A549 (cell line): Measurements from ENCODE around the gene MAN1C1. TPM values are rescaled to one million over a fixed set of nuclear protein-coding genes. Genes with fewer than 3 reads are reported as not detected.
A peak's percentile ranks its signal among the peaks of the same experiment; 100 is the strongest.

Source experiments
- ATAC-seq, 2 experiments: fragments of 200-7000 bp in 1 of 2; fragments of >200 bp in 1 of 2; cut with Nextera tagmentation in 1 of 2; cut with Tn5 transposase in 1 of 2; 3 replicates each; pipeline versions ENCODE4 v1.8.0 to v1.9.1; 2018 to 2020; ENCODE audit warnings: mild to moderate bottlenecking in 1 of 2, moderate library complexity in 1 of 2
- CTCF ChIA-PET: fragments of 300-600 bp; sonication (Branson Sonifier 250); formaldehyde crosslinking; extraction: SDS; loops from one replicate; lab custom pipeline; 2021; ENCODE audit warnings: antibody characterized with exemption, inconsistent platforms; lab: Yijun Ruan, JAX
- POLR2A ChIA-PET: fragments of 350-600 bp; formaldehyde crosslinking; extraction: SDS; loops from one replicate; lab custom pipeline; 2021; ENCODE audit warnings: antibody characterized with exemption, inconsistent platforms; lab: Yijun Ruan, JAX
- DNase-seq, 2 experiments: peaks; one replicate each; pipeline versions ENCODE4 v3.0.0 to v3.0.0-alpha.2; 2011 to 2016; ENCODE audit warnings: low read depth in 1 of 2, low spot score in 1 of 2
- FAIRE-seq: peaks from 2 replicates; lab custom pipeline; 2011; peaks lifted over from hg19 to GRCh38; lab: Jason Lieb, UNC
- H3K27ac ChIP-seq, 2 experiments: fragments of >200 bp; sonication (Bioruptor Twin); formaldehyde crosslinking; 3 replicates each; pipeline ENCODE4 v1.5.1; 2016 to 2017
- H3K4me1 ChIP-seq: fragments of >200 bp; sonication (Bioruptor Twin); formaldehyde crosslinking; 3 replicates; pipeline ENCODE4 v1.6.1; 2016
- H3K4me2 ChIP-seq: fragments of >200 bp; sonication (Bioruptor Twin); formaldehyde crosslinking; 3 replicates; pipeline ENCODE4 v1.6.1; 2016
- H3K4me3 ChIP-seq: fragments of >200 bp; sonication (Bioruptor Twin); formaldehyde crosslinking; 3 replicates; pipeline ENCODE4 v1.5.1; 2016
- H3K9me3 ChIP-seq: fragments of >200 bp; sonication (Bioruptor Twin); formaldehyde crosslinking; 3 replicates; pipeline ENCODE4 v1.6.1; 2016
- CEBPB ChIP-seq, 2 experiments: fragments of >200 bp in 1 of 2; sonication (Bioruptor Twin) in 1 of 2; formaldehyde crosslinking in 1 of 2; IDR thresholded peaks; 2 replicates each; pipeline ENCODE4 v1.6.1; 2012 to 2016
- CHD2 ChIP-seq: fragments of 150-350 bp; IDR thresholded peaks from 2 replicates; pipeline ENCODE4 v1.6.1; 2014; ENCODE audit warnings: low read length; ENCODE audit not compliant: partially characterized antibody
- EHF ChIP-seq: fragments of 250-450 bp; sonication (Bioruptor Pico); IDR thresholded peaks from 2 replicates; pipeline ENCODE4 v1.5.0; 2020; ENCODE audit warnings: mild to moderate bottlenecking
- EHMT2 ChIP-seq: fragments of 200-600 bp; sonication (generic); IDR thresholded peaks from 2 replicates; pipeline ENCODE4 v1.6.1; 2016; ENCODE audit warnings: antibody characterized with exemption, low read depth, mild to moderate bottlenecking, moderate library complexity
- ELK1 ChIP-seq: fragments of 150-350 bp; IDR thresholded peaks from 2 replicates; pipeline ENCODE4 v1.6.1; 2014; ENCODE audit warnings: low read depth, mild to moderate bottlenecking, low read length
- EP300 ChIP-seq, 2 experiments: fragments of >200 bp; sonication (Bioruptor Twin); formaldehyde crosslinking; IDR thresholded peaks; 2 replicates in 1 of 2; 3 replicates in 1 of 2; pipeline ENCODE4 v1.6.1; 2016 to 2017
- FOSL2 ChIP-seq, 2 experiments: fragments of 450-650 bp in 1 of 2; fragments of >200 bp in 1 of 2; sonication (Bioruptor Twin) in 1 of 2; formaldehyde crosslinking; IDR thresholded peaks; 2 replicates each; pipeline versions ENCODE4 v1.5.0 to v1.6.1; 2016 to 2020; ENCODE audit warnings: mild to moderate bottlenecking in 1 of 2, moderate library complexity in 1 of 2
- HEYL ChIP-seq: fragments of 250-450 bp; sonication (Bioruptor Pico); IDR thresholded peaks from 2 replicates; pipeline ENCODE4 v1.8.0; 2021; ENCODE audit warnings: mild to moderate bottlenecking, moderate library complexity
- JUN ChIP-seq, 2 experiments: fragments of >200 bp; sonication (Bioruptor Twin); formaldehyde crosslinking; IDR thresholded peaks; 2 replicates in 1 of 2; 3 replicates in 1 of 2; pipeline ENCODE4 v1.6.1; 2016 to 2017
- MYC ChIP-seq: IDR thresholded peaks from 2 replicates; pipeline ENCODE4 v1.6.1; 2012; ENCODE audit warnings: mild to moderate bottlenecking, inconsistent platforms, low read length, improper control_type of control experiment, borderline replicate concordance
- RAD21 ChIP-seq, 2 experiments: fragments of >200 bp in 1 of 2; sonication (Bioruptor Twin) in 1 of 2; formaldehyde crosslinking in 1 of 2; IDR thresholded peaks in 1 of 2; conservative IDR thresholded peaks in 1 of 2; 2 replicates in 1 of 2; 3 replicates in 1 of 2; pipeline ENCODE4 v1.6.1; 2012 to 2018; ENCODE audit warnings: inconsistent platforms in 1 of 2
- RFX5 ChIP-seq: fragments of 450-650 bp; IDR thresholded peaks from 2 replicates; pipeline ENCODE4 v1.7.1; 2014; ENCODE audit warnings: antibody characterized with exemption, mild to moderate bottlenecking, moderate library complexity
- ZC3H11A ChIP-seq: fragments of 450-650 bp; IDR thresholded peaks from 2 replicates; pipeline ENCODE4 v1.6.1; 2014; ENCODE audit warnings: antibody characterized with exemption, mild to moderate bottlenecking
- ZFP36 ChIP-seq: fragments of 450-650 bp; IDR thresholded peaks from 2 replicates; pipeline ENCODE4 v1.6.1; 2014; ENCODE audit warnings: borderline replicate concordance; ENCODE audit not compliant: partially characterized antibody
- WGBS: methylation state at CpG from one replicate; pipeline ENCODE4 v1.1.6; 2017; ENCODE audit errors: missing lambda C conversion rate; 5-methylcytosine and 5-hydroxymethylcytosine counted together
- polyA plus RNA-seq, 4 experiments: library from polyadenylated mRNA; depleted of rRNA in 3 of 4; stranded (reverse); fragments of >200 nt; fragmentation: RNase III in 1 of 4; extraction: RNeasy Plus Mini Kit Qiagen cat#74134 plus additional on column Dnase treatment in 1 of 4; gene quantifications; 2 replicates in 3 of 4; 3 replicates in 1 of 4; pipeline ENCODE4 v1.2.3, GENCODE V29; 2011 to 2017
- TF ChIP-seq, protein P1 (sequence below): fragments of >200 bp; sonication (Bioruptor Twin); formaldehyde crosslinking; IDR thresholded peaks from 3 replicates; pipeline ENCODE4 v1.6.1; 2016

Gene MAN1C1
- polyA plus RNA-seq, 2 of the 4 experiments (the other 2 are of a cell fraction): 0.22 to 0.27 TPM

DNA sequence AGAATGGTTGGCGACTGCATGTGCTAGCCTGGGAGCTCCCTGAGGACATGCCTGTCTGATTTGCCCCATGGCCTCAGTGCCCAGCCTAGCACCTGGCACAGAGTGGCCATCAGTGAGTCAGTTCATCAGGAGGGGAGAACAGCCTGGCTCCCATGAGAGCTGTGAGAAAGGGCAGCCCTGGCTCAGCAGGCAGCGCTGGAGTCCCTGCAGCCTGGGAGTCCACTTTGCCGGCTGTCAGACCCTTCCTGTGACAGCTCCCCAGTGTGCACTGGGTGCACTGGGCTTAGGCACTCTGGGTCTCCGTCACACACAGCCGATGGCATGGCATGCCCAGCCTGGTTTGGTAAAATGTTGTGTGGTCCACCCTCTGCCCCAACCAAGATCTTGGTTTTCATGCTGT is 44.5 kb upstream of the MAN1C1 start:
- DNase-seq (no peak), ATAC-seq (0 out of 6 replicates have a peak, but pooled peaks of 1 of the 2 experiments have one; percentile 8), FAIRE-seq (no peak)
- 38% methylated on average over 2 of the region's 5 CpGs for WGBS
- peaks cover 27% of the 10 kb centered on the region for H3K4me1 ChIP-seq
- H3K4me2 ChIP-seq: no peak overlapping the region
- no peak overlapping the region for H3K27ac ChIP-seq
- H3K9me3 ChIP-seq: no peaks in the 10 kb centered on the region
- no peak overlapping the region for H3K4me3 ChIP-seq
- ChIA-PET CTCF (interaction anchor here (0.8 to 3.0 kb wide), 24 partner anchors 10 to 238 kb away, joined by 3 to 10 read pairs (median 5); partner anchors contain the start of gene SELENON), POLR2A (no interaction called here)
- TF ChIP-seq HEYL (CRISPR knock-in tag): no peak
- no peak for TF ChIP-seq EHMT2
- no peak for TF ChIP-seq RFX5
- no peak for TF ChIP-seq JUN (IDR thresholded peaks at IDR 0.05)
- no peak for TF ChIP-seq ZFP36
- no peak for TF ChIP-seq MYC
- no peak for TF ChIP-seq EP300 (IDR thresholded peaks at IDR 0.05)
- TF ChIP-seq CHD2: no peak
- TF ChIP-seq FOSL2 (IDR thresholded peaks at IDR 0.05): no peak
- no peak for TF ChIP-seq FOSL2 (CRISPR knock-in tag; IDR thresholded peaks at IDR 0.05)
- no peak for TF ChIP-seq ZC3H11A

- Histone ChIP-seq H3K4me2 (peak overlapping the region; percentile 61), H3K9me3 (no peaks in the 10 kb centered on the region), H3K4me3 (no peak overlapping the region)
- FAIRE-seq: no peak
- peak in 1 of 2 experiments; percentile 30; a peak in 1 of 5 replicates for TF ChIP-seq RAD21 (conservative IDR thresholded peaks at IDR 0.05 in 1 of 2, IDR thresholded peaks at IDR 0.05 in 1 of 2)
- TF ChIP-seq, protein P1, sequence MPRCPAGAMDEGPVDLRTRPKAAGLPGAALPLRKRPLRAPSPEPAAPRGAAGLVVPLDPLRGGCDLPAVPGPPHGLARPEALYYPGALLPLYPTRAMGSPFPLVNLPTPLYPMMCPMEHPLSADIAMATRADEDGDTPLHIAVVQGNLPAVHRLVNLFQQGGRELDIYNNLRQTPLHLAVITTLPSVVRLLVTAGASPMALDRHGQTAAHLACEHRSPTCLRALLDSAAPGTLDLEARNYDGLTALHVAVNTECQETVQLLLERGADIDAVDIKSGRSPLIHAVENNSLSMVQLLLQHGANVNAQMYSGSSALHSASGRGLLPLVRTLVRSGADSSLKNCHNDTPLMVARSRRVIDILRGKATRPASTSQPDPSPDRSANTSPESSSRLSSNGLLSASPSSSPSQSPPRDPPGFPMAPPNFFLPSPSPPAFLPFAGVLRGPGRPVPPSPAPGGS: no peak
- TF ChIP-seq, all 56 proteins: peak for 1
- Histone ChIP-seq H3K4me1 (peaks cover 27% of the 10 kb centered on the region), H3K27ac (peak overlapping the region; percentile 42 to 52; a peak in 3 of 6 replicates)
- ChIA-PET POLR2A (no interaction called here), CTCF (interaction anchor here (0.6 to 3.0 kb wide), 30 partner anchors 8 to 237 kb away, joined by 3 to 10 read pairs (median 4); partner anchors contain the start of gene SELENON)
- peak; percentile 40 to 64 for DNase-seq
- WGBS: 28% methylated on average over 16 of the region's 18 CpGs
- peak; percentile 86 to 92 for ATAC-seq
Observed at GRCh38 chr1:25572708-25573590, 43.6 kb upstream of the MAN1C1 start.

DNA sequence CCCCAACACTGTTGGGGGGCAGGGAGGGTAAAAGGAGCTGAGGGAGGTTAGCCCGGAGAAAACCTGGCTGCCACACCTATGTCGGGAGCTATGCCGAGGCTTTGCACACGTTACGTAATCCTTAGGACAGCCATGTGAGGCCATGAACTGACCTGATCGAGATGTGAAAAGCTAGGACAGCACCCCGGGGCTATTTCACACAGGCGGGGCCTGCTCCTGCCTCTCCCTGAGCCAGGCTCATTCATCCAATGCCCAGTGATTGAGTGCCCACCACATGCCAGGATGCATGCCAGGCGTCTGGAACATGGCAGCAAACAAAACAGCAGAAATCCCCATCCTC is 43.0 kb upstream of the MAN1C1 start:
- DNase-seq (peak in 1 of 2 experiments; percentile 23), FAIRE-seq (no peak), ATAC-seq (peak in 1 of 2 experiments; percentile 20; a peak in 2 of 6 replicates)
- POLR2A ChIA-PET: no interaction called here
- CTCF ChIA-PET: interaction anchor here (0.9 to 2.6 kb wide), 16 partner anchors 9 to 236 kb away, joined by 3 to 10 read pairs (median 4); no protein-coding TSS in a partner anchor
- peaks cover 21% of the 10 kb centered on the region for H3K4me1 ChIP-seq
- TF ChIP-seq CEBPB (IDR thresholded peaks at IDR 0.05) (peak; percentile 31 to 51; a peak in 2 of 4 replicates), ELK1 (no peak)
- peak overlapping the region; percentile 42 to 52; a peak in 2 of 6 replicates for H3K27ac ChIP-seq
- peak overlapping the region; percentile 61 for H3K4me2 ChIP-seq
- no peaks in the 10 kb centered on the region for H3K9me3 ChIP-seq
- no peak overlapping the region for H3K4me3 ChIP-seq
- WGBS: 48% methylated on average over 8 of the region's 9 CpGs

DNA sequence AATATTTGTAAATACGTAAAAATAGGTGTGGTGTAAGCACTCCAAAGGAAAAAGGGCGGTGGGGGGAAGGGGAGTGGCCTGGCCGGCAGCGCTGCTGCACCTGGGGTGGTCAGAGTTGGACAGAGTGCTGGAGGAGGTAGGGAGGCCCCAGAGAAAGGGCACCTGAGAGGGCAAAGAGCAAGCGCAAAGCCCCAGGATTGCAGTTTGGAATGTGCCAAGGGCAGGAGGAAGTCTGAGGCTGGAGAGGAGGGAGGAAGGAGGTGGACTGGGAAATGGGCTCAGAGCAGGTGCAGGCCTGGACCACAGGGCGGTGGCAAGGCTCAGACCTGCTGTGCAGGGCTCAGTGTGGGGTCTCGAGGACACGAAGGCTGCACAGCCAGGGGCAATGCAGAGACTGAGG is 42.6 kb upstream of the MAN1C1 start:
- FAIRE-seq: no peak
- Histone ChIP-seq H3K27ac (peak overlapping the region in 1 of 2 experiments; percentile 19; a peak in 1 of 6 replicates), H3K4me1 (peaks cover 17% of the 10 kb centered on the region), H3K4me3 (no peak overlapping the region), H3K9me3 (no peaks in the 10 kb centered on the region), H3K4me2 (peak overlapping the region; percentile 61; the same call in 2 of the 3 replicates)
- no peak; a peak in 1 of 6 replicates for ATAC-seq
- ChIA-PET POLR2A (no interaction called here), CTCF (interaction anchor here (0.9 to 2.6 kb wide), 6 partner anchors 8 to 236 kb away, joined by 3 to 10 read pairs (median 3); no protein-coding TSS in a partner anchor)
- no peak for DNase-seq
- no peak for TF ChIP-seq EHF
- 74% methylated on average over 8 of the region's 8 CpGs for WGBS
